SK-N-SH (cell line): ENCODE measurements around the gene BTG4. TPM values are rescaled to one million over a fixed set of nuclear protein-coding genes. Genes with fewer than 3 reads are reported as not detected.

Experiments
- CTCF ChIA-PET: fragments of 300-600, 350-600 bp; formaldehyde crosslinking; extraction: SDS; loops from one replicate; lab custom pipeline; 2021; lab: Yijun Ruan, JAX
- POLR2A ChIA-PET: fragments of 350-600 bp; sonication (Branson Sonifier 250); formaldehyde crosslinking; extraction: SDS; loops from one replicate; lab custom pipeline; 2020; ENCODE audit warnings: antibody characterized with exemption, inconsistent platforms; lab: Yijun Ruan, JAX
- DNase-seq: peaks from one replicate; pipeline ENCODE4 v3.0.0; 2012
- H2AFZ ChIP-seq: fragments of 200-600 bp; sonication (generic); 2 replicates; pipeline ENCODE4 v1.8.1; 2016; ENCODE audit warnings: antibody characterized with exemption, mild to moderate bottlenecking, low read depth
- H3F3A ChIP-seq: fragments of 200-600 bp; sonication (generic); replicated peaks from 2 replicates; pipeline ENCODE3; 2016; ENCODE audit warnings: antibody characterized with exemption, mild to moderate bottlenecking; ENCODE audit not compliant: insufficient read depth
- H3K27ac ChIP-seq, 2 experiments: fragments of 200-500 bp in 1 of 2; fragments of 200-600 bp in 1 of 2; sonication (Bioruptor generic) in 1 of 2; sonication (generic), shearing (Covaris generic) in 1 of 2; 2 replicates each; pipeline versions ENCODE4 v1.5.1 to v1.6.1; 2014 to 2016; ENCODE audit warnings: low read depth in 2 of 2, inconsistent platforms in 1 of 2, low read length in 1 of 2, mild to moderate bottlenecking in 1 of 2, mixed read lengths in 1 of 2
- H3K27me3 ChIP-seq: fragments of 200-600 bp; sonication (generic), shearing (Covaris generic); 2 replicates; pipeline ENCODE4 v1.6.1; 2016; ENCODE audit warnings: mixed run types; ENCODE audit not compliant: insufficient read depth
- H3K36me3 ChIP-seq, 2 experiments: fragments of 200-500 bp in 1 of 2; fragments of 200-600 bp in 1 of 2; sonication (Bioruptor generic) in 1 of 2; sonication (generic) in 1 of 2; replicated peaks in 1 of 2; 2 replicates each; pipeline versions ENCODE3 to v1.5.1; 2014 to 2016; ENCODE audit warnings: low read length in 1 of 2, mild to moderate bottlenecking in 1 of 2; ENCODE audit not compliant: insufficient read depth in 2 of 2, control insufficient read depth in 1 of 2
- H3K4me1 ChIP-seq, 2 experiments: fragments of 200-500 bp in 1 of 2; fragments of 200-600 bp in 1 of 2; sonication (Bioruptor generic) in 1 of 2; sonication (generic), shearing (Covaris generic) in 1 of 2; 2 replicates each; pipeline versions ENCODE4 v1.5.1 to v1.6.1; 2014 to 2016; ENCODE audit warnings: low read depth in 1 of 2, low read length in 1 of 2, mixed run types in 1 of 2; ENCODE audit not compliant: insufficient read depth in 2 of 2, control insufficient read depth in 1 of 2
- H3K4me2 ChIP-seq: fragments of 200-600 bp; sonication (generic), shearing (Covaris generic); 2 replicates; pipeline ENCODE4 v1.6.1; 2017; ENCODE audit warnings: mixed run types
- H3K4me3 ChIP-seq, 2 experiments: fragments of 200-500 bp in 1 of 2; fragments of 200-600 bp in 1 of 2; sonication (Bioruptor generic) in 1 of 2; sonication (generic), shearing (Covaris generic) in 1 of 2; 2 replicates each; pipeline versions ENCODE4 v1.5.1 to v1.8.1; 2014 to 2016; ENCODE audit warnings: low read depth in 2 of 2, inconsistent platforms in 1 of 2, low read length in 1 of 2, mild to moderate bottlenecking in 1 of 2, mixed read lengths in 1 of 2, moderate library complexity in 1 of 2
- H3K79me2 ChIP-seq: fragments of 200-600 bp; sonication (generic); 2 replicates; pipeline ENCODE4 v1.8.1; 2017; ENCODE audit warnings: mild to moderate bottlenecking; ENCODE audit not compliant: insufficient read depth
- H3K9ac ChIP-seq: fragments of 200-600 bp; sonication (generic); 2 replicates; pipeline ENCODE4 v1.6.1; 2017; ENCODE audit warnings: mixed run types
- H3K9me2 ChIP-seq: fragments of 200-600 bp; sonication (generic); 2 replicates; pipeline ENCODE4 v1.6.1; 2017; ENCODE audit warnings: mixed run types
- H3K9me3 ChIP-seq: fragments of 200-600 bp; sonication (generic); 2 replicates; pipeline ENCODE4 v1.6.1; 2017; ENCODE audit warnings: mixed run types, mild to moderate bottlenecking, moderate library complexity
- H4K20me1 ChIP-seq: fragments of 200-600 bp; sonication (generic); 2 replicates; pipeline ENCODE4 v1.6.1; 2017; ENCODE audit warnings: mild to moderate bottlenecking, mixed run types; ENCODE audit not compliant: insufficient read depth
- EP300 ChIP-seq, 2 experiments: IDR thresholded peaks; 2 replicates each; pipeline versions ENCODE4 v1.4.0 to v1.6.1; 2012; ENCODE audit warnings: borderline replicate concordance in 1 of 2, low read depth in 1 of 2, low read length in 1 of 2
- EZH2phosphoT487 ChIP-seq: fragments of 200-600 bp; sonication (generic); IDR thresholded peaks from 2 replicates; pipeline ENCODE4 v1.6.1; 2017; ENCODE audit warnings: low read depth, mixed run types, mild to moderate bottlenecking, antibody characterized with exemption, moderate library complexity, borderline replicate concordance
- FOSL2 ChIP-seq: IDR thresholded peaks from 2 replicates; pipeline ENCODE4 v1.4.0; 2012; ENCODE audit warnings: low read depth, mild to moderate bottlenecking, moderate library complexity, borderline replicate concordance
- IRF3 ChIP-seq: fragments of 150-350 bp; IDR thresholded peaks from 2 replicates; pipeline ENCODE4 v1.6.1; 2016; ENCODE audit warnings: mild to moderate bottlenecking, low read depth, low read length
- JUND ChIP-seq: IDR thresholded peaks from 2 replicates; pipeline ENCODE4 v1.4.0; 2012
- MAX ChIP-seq: IDR thresholded peaks from 2 replicates; pipeline ENCODE4 v1.4.0; 2012; ENCODE audit warnings: low read depth
- MEF2A ChIP-seq: IDR thresholded peaks from 2 replicates; pipeline ENCODE4 v1.4.0; 2012; ENCODE audit warnings: low read depth, borderline replicate concordance
- NFIC ChIP-seq: IDR thresholded peaks from 2 replicates; pipeline ENCODE4 v1.4.0; 2012; ENCODE audit warnings: borderline replicate concordance
- NRF1 ChIP-seq: IDR thresholded peaks from 2 replicates; pipeline ENCODE4 v1.6.1; 2012; ENCODE audit warnings: low read depth, mild to moderate bottlenecking, low read length
- REST ChIP-seq: IDR thresholded peaks from 2 replicates; pipeline ENCODE4 v1.6.1; 2012; ENCODE audit warnings: mild to moderate bottlenecking, low read depth, low read length, moderate library complexity
- RXRA ChIP-seq: IDR thresholded peaks from 2 replicates; pipeline ENCODE4 v1.4.0; 2012; ENCODE audit warnings: low read depth, mild to moderate bottlenecking, borderline replicate concordance
- TAF1 ChIP-seq: IDR thresholded peaks from 2 replicates; pipeline ENCODE4 v1.6.1; 2012; ENCODE audit warnings: low read depth, mild to moderate bottlenecking, low read length, moderate library complexity, borderline replicate concordance
- TCF12 ChIP-seq: IDR thresholded peaks from 2 replicates; pipeline ENCODE4 v1.4.0; 2012
- polyA plus RNA-seq, 3 experiments: library from polyadenylated mRNA; depleted of rRNA; stranded (reverse); fragments of >200 nt; gene quantifications; 2 replicates each; pipeline ENCODE4 v1.2.3, GENCODE V29; 2012
- TF ChIP-seq, protein P1 (sequence below): fragments of 200-600 bp; sonication (generic); IDR thresholded peaks from 2 replicates; pipeline ENCODE4 v1.6.1; 2017; ENCODE audit warnings: antibody characterized with exemption, mild to moderate bottlenecking, moderate library complexity
- TF ChIP-seq, protein P2 (sequence below): IDR thresholded peaks from 2 replicates; pipeline ENCODE4; 2012

The BTG4 gene
- polyA plus RNA-seq, 1 of the 3 experiments (the other 2 are of a cell fraction), result 0.26 TPM

- POLR2A ChIA-PET, result no interaction called here
- no peak overlapping the region for H3K4me2 ChIP-seq
- H3K9me2 ChIP-seq, result no peaks in the 10 kb centered on the region
- TF ChIP-seq MAX (0 out of 2 replicates have a peak, but pooled peaks have one; percentile 21), TAF1 (no peak), JUND (peak; percentile 47), EZH2phosphoT487 (no peak), FOSL2 (0 out of 2 replicates have a peak, but pooled peaks have one; percentile 11), NFIC (peak; percentile 10; the same call in 1 of the 2 replicates), EP300 (IDR thresholded peaks at IDR 0.05; ENCODE audit: borderline replicate concordance in 1 of 2, low read depth in 1 of 2, low read length in 1 of 2) (peak in 1 of 2 experiments; percentile 48; a peak in 1 of 4 replicates), REST (no peak), TCF12 (peak; percentile 70), NRF1 (no peak), MEF2A (peak; percentile 90), IRF3 (no peak), RXRA (peak; percentile 75; the same call in 1 of the 2 replicates)
- TF ChIP-seq, protein P1, sequence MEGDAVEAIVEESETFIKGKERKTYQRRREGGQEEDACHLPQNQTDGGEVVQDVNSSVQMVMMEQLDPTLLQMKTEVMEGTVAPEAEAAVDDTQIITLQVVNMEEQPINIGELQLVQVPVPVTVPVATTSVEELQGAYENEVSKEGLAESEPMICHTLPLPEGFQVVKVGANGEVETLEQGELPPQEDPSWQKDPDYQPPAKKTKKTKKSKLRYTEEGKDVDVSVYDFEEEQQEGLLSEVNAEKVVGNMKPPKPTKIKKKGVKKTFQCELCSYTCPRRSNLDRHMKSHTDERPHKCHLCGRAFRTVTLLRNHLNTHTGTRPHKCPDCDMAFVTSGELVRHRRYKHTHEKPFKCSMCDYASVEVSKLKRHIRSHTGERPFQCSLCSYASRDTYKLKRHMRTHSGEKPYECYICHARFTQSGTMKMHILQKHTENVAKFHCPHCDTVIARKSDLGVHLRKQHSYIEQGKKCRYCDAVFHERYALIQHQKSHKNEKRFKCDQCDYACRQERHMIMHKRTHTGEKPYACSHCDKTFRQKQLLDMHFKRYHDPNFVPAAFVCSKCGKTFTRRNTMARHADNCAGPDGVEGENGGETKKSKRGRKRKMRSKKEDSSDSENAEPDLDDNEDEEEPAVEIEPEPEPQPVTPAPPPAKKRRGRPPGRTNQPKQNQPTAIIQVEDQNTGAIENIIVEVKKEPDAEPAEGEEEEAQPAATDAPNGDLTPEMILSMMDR, result no peak
- TF ChIP-seq, protein P2, sequence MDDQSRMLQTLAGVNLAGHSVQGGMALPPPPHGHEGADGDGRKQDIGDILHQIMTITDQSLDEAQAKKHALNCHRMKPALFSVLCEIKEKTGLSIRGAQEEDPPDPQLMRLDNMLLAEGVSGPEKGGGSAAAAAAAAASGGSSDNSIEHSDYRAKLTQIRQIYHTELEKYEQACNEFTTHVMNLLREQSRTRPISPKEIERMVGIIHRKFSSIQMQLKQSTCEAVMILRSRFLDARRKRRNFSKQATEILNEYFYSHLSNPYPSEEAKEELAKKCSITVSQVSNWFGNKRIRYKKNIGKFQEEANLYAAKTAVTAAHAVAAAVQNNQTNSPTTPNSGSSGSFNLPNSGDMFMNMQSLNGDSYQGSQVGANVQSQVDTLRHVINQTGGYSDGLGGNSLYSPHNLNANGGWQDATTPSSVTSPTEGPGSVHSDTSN, result peak; percentile 50; the same call in 1 of the 2 replicates
- H3K27me3 ChIP-seq, result no peaks in the 10 kb centered on the region
- H3K79me2 ChIP-seq, result peaks cover 42% of the 10 kb centered on the region; the same call in 1 of the 2 replicates
- no peaks in the 10 kb centered on the region for H4K20me1 ChIP-seq
- H3K9me3 ChIP-seq, result no peaks in the 10 kb centered on the region
- CTCF ChIA-PET, result interaction anchor here (1.2 to 1.3 kb wide), 2 partner anchors 34 to 286 kb away, joined by 3 to 4 read pairs; no protein-coding TSS in a partner anchor
- H3K4me3 ChIP-seq, result no peak overlapping the region
- H3K36me3 ChIP-seq, result peaks cover 58 to 79% of the 10 kb centered on the region in 2 experiments
- peaks cover 85% of the 10 kb centered on the region for H3F3A ChIP-seq
- DNase-seq, result no peak
- no peak overlapping the region for H2AFZ ChIP-seq
- peak overlapping the region; percentile 71 for H3K9ac ChIP-seq
- H3K27ac ChIP-seq, result peak overlapping the region; percentile 95 to 99
- peaks cover 9 to 44% of the 10 kb centered on the region in 2 experiments for H3K4me1 ChIP-seq
Measured at GRCh38 chr11:111555255-111555654, 43.1 kb upstream of the BTG4 start.
